ENCODE data around the gene SLC12A2.

SLC12A2 gene

GRCh38 chr5:128083033-128083810, at the start of gene SLC12A2:
Gene SLC12A2 (plus strand): TSS chr5:128083766. CDS start chr5:128083955, 189 bp downstream.
- DNase-seq (ENCODE audit: low read depth): peak; percentile 83

GRCh38 chr5:128035689-128036088, 47.9 kb upstream of the SLC12A2 start:
- DNase-seq (ENCODE audit: low read depth): no peak

- no peak for DNase-seq (ENCODE audit: low read depth)
Measured at GRCh38 chr5:128036950-128037349, 46.6 kb upstream of the SLC12A2 start.

- no peak for DNase-seq (ENCODE audit: low read depth)
Measured at GRCh38 chr5:128038643-128039042, 44.9 kb upstream of the SLC12A2 start.

GRCh38 chr5:128040927-128041326, 42.6 kb upstream of the SLC12A2 start:
- DNase-seq (ENCODE audit: low read depth): no peak

GRCh38 chr5:128052780-128053179, 30.8 kb upstream of the SLC12A2 start:
- DNase-seq (ENCODE audit: low read depth): no peak

- DNase-seq (ENCODE audit: low read depth): no peak
Measured at GRCh38 chr5:128053291-128053954, 30.1 kb upstream of the SLC12A2 start.

GRCh38 chr5:128060644-128061385, 22.8 kb upstream of the SLC12A2 start:
- no peak for DNase-seq (ENCODE audit: low read depth)

- no peak for DNase-seq (ENCODE audit: low read depth)
Measured at GRCh38 chr5:128062172-128062746, 21.3 kb upstream of the SLC12A2 start.

GRCh38 chr5:128074171-128074570, 9.4 kb upstream of the SLC12A2 start:
- DNase-seq (ENCODE audit: low read depth): no peak

- DNase-seq (ENCODE audit: low read depth): no peak
Measured at GRCh38 chr5:128074953-128075352, 8.6 kb upstream of the SLC12A2 start.

GRCh38 chr5:128077526-128077925, 6.0 kb upstream of the SLC12A2 start:
- no peak for DNase-seq (ENCODE audit: low read depth)

- DNase-seq (ENCODE audit: low read depth): no peak
Measured at GRCh38 chr5:128081111-128081851, 2.3 kb upstream of the SLC12A2 start.

GRCh38 chr5:128082551-128083032, 974 bp upstream of the SLC12A2 start:
- peak; percentile 85 for DNase-seq (ENCODE audit: low read depth)

GRCh38 chr5:128083811-128084227, 253 bp downstream of the SLC12A2 start:
- no peak for DNase-seq (ENCODE audit: low read depth)

- DNase-seq (ENCODE audit: low read depth): peak; percentile 28
Measured at GRCh38 chr5:128084228-128085167, 932 bp downstream of the SLC12A2 start.

- no peak for DNase-seq (ENCODE audit: low read depth)
Measured at GRCh38 chr5:128085413-128085812, 1.8 kb downstream of the SLC12A2 start.

GRCh38 chr5:128091579-128091978, 8.0 kb downstream of the SLC12A2 start:
- no peak for DNase-seq (ENCODE audit: low read depth)

GRCh38 chr5:128092144-128092543, 8.6 kb downstream of the SLC12A2 start:
- DNase-seq (ENCODE audit: low read depth): no peak

- no peak for DNase-seq (ENCODE audit: low read depth)
Measured at GRCh38 chr5:128093368-128093767, 9.8 kb downstream of the SLC12A2 start.

All from stimulated activated CD8-positive, alpha-beta memory T cell treated with anti-CD3 and anti-CD28 coated beads, Interleukin-12 subunit alpha, Interleukin-12 subunit beta, amount 100 ng/mL, for 4 hours (primary cell).